M059J (cell line): Measurements from ENCODE around the gene LHFPL6. TPM values are rescaled to one million over a fixed set of nuclear protein-coding genes. Genes with fewer than 3 reads are reported as not detected.

Source experiments
- DNase-seq: peaks from one replicate; pipeline ENCODE4 v3.0.0-alpha.2; 2012; ENCODE audit warnings: low read depth
- total RNA-seq: library from RNA; depleted of rRNA; stranded (reverse); fragments of >200 nt; shearing (Covaris generic); gene quantifications from 2 replicates; pipeline ENCODE4 v1.2.3, GENCODE V29; 2014; rRNA removed

The LHFPL6 gene
- total RNA-seq, 1 experiment from 2014 or later = 39.0 TPM

DNA sequence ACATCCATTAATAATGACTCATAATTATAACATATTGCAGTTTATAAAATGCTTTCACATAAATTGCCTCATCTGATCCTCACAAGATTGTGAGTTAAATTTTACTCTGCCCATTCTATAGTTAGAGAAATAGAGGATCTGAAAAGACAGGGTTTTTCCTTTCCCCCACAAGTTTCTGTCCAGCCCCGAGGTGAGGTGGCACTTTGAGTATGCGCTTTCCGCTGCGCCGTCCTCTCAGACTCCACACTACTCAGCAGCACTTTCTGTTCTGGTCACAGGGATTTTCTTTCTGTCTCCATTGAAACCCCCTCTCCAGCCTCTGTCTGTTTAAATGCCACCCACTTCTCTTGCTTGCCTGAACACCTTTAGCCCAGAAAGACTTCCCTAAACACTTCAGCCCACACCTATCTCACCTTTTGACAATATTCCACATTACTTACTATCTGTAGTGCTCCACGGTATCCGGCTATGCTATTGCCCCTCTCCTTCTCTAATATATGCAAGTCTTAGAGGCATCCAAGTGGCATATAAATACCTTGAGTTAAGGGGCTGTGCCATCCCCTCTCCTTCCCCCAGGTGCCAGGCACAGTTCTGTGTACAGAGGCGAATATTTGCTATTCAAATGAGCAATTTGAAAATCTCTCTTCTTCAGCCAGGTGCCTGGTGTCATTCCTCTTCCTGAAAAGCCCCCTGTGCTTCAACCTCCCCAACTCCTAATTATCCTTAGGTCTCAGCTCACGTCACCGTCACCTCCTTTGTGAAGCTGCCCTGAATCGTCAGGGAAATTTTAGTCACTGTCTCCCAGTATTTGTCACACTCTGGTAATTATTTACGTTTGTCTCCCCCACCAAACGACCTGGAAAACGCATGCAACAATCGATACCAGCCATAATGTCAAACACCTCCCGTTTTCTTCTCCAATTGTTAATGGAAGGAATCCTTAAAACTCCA, 296.1 kb downstream of the LHFPL6 start:
- DNase-seq = no peak

DNA sequence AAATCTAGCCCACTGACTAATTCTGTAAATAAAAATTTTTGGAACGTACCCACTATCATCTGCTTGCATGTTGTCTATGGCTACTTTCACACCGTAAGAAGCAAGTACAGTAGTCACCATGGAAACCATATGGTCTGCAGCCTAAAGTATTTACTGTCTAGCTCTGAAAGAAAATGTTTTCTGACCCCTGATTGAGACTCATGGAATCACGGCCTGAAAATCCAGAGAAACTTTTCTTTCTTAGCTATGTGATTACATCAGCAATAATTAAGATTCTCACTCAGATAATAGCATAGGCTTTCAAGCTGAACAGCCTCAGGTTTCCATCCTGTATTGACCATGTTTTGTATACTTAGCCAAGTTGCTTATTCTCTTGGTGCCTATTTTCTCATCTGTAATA, 300.2 kb downstream of the LHFPL6 start:
- no peak for DNase-seq

DNA sequence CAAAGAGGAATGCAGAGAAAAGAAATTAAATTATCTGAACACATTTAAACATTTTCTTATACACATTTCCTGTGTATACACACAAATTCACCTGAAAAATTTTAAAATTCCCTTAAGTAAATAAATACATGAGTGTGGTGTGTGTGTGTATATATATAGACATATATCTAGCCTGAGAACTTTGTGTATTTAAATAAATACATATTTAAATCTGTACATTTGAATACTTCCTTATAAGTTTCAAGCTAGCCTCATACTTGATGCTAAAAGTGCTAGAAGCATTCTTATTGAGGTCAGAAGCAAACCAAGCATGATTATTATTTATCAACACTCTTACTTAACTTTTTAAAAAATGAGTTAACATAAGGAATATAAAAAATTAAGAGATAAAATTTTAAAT, 304.0 kb downstream of the LHFPL6 start:
- no peak for DNase-seq

DNA sequence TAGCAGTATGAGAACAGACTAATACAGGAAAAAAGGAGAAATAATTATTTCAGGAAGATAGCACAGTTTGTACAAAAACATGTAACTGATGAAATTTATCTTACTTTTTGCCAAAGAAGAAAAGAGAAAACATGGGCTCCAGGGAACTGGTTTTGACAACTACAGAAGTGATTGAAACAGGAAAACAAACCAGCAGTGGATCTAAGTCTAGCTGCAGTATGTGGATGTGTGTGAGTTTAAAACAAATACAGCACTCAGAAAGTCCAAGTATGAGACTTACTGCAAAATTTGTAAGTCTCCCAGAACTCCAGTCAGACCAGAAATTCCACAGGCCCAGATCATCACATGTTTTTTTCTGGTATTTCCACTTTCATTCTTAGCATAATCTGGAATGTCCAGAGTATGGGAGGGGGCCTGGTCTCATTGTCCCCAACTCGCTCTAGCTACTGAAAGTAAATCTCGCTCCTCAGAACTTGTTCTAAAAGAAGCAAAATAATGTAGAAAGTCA, 305.3 kb downstream of the LHFPL6 start:
- DNase-seq = no peak

DNA sequence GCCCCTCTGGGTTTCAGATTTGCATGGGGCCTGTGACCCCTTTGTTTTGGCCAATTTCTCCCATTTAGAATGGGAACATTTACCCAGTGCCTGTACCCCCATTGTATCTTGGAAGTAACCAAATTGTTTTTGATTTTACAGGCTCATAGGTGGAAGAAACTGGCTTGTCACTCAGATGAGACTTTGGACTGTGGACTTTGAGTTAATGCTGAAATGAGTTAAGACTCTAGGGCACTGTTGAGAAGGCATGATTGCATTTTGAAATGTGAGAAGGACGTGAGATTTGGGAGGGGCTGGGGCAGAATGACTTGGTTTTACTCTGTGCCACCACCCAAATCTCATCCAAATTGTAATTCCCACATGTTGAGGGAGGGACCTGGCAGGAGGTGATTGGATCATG, 306.0 kb downstream of the LHFPL6 start:
- no peak for DNase-seq

DNA sequence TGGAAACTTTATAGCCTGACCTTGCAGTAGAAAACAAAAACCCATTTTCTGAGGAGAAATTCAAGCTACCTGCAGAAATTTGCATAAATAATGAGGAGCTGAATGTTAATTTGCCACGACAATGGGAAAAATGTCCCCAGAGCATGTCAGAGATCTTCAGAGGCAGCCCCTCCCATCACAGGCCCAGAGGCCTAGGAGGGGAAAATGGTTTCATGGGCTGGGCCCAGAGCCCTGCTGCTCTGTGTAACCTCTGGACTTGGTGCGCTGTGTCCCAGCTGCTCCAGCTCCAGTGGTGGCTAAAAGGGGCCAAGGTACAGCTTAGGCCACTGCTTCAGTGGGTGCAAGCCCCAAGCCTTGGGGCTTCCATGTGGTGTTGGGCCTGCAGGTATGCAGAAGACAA, 306.8 kb downstream of the LHFPL6 start:
- no peak for DNase-seq

Other genes starting within 250 kb of the LHFPL6 start
- 24.1 and 26.0 TPM in 2 replicates for gene COG6, start 52.5 kb upstream of the LHFPL6 start, total RNA-seq